GM12874 (cell line): ENCODE measurements around the gene SLC4A9.

Experiments
- CTCF ChIP-seq: IDR thresholded peaks from 2 replicates; pipeline ENCODE4 v1.5.1; 2011; ENCODE audit warnings: low read depth, mild to moderate bottlenecking, control low read depth, low read length, moderate library complexity; ENCODE audit not compliant: insufficient read depth

Gene SLC4A9

GRCh38 chr5:140413230-140413629, 53.2 kb downstream of the SLC4A9 start:
- no peak for TF ChIP-seq CTCF

DNA sequence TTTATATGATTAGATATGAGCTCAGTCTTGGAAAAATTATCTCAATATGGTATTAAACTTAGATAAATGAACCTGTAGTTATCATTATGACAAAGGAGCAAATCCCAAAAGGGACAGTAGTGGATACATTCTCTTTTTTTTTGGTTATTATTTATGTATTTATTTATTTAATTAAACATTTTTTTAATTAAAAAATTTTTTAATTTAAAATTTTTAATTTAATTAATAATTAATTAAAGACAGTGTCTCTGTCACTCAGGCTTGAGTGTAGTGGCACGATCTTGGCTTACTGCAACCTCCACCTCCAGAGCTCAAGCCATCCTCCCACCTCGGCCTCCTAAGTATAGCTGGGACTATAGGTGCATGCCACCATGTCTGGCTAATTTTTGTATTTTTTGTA, 57.2 kb downstream of the SLC4A9 start:
- no peak for TF ChIP-seq CTCF

- no peak for TF ChIP-seq CTCF
These were observed 59.0 kb downstream of the SLC4A9 start for GRCh38 chr5:140418862-140419520.

DNA sequence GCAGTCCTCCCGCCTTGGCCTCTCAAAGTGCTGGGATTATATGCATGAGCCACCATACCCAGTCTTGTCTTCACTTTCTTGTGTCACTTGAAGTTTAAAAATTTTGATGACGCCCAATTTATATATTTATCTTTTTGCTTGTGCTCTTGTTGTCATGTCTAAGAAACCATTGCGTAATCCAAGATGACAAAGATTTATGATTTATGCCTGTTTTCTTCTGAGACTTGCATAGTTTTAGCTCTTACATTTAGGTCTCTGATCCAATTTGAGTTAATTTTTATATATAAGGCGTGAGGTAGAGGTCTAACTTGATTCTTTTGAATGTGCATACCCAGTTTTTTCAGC, 60.2 kb downstream of the SLC4A9 start:
- TF ChIP-seq CTCF = no peak

- TF ChIP-seq CTCF = no peak
These were observed 60.8 kb downstream of the SLC4A9 start for GRCh38 chr5:140420665-140421361.

DNA sequence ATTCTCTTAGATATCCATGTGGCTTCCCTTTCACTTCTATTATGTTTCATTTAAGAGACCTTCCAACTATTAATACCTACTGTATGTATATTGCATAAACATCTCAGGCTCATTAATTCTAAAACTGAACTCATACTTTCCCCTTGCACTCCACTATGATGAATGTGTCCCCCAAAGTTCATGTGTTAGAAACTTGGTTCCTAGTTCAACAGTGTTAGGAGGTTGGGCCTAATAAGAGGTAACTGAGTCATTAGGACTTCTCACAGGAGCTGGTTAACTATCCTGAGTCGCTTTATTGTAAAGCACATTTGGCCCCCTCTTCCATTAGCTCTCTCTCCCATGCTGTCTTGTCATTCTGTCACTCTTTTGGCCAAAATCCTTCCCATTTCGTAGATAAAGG, 63.6 kb downstream of the SLC4A9 start:
- no peak for TF ChIP-seq CTCF

- TF ChIP-seq CTCF = no peak
These were observed 64.1 kb downstream of the SLC4A9 start for GRCh38 chr5:140424135-140424534.
